ENCODE data around the gene LSAMP. TPM values are rescaled to one million over a fixed set of nuclear protein-coding genes. Genes with fewer than 3 reads are reported as not detected.

The LSAMP gene
- total and polyA plus RNA-seq, 2 experiments from 2014 or later, result 2.0 to 2.9 TPM

- TF ChIP-seq, protein P1, sequence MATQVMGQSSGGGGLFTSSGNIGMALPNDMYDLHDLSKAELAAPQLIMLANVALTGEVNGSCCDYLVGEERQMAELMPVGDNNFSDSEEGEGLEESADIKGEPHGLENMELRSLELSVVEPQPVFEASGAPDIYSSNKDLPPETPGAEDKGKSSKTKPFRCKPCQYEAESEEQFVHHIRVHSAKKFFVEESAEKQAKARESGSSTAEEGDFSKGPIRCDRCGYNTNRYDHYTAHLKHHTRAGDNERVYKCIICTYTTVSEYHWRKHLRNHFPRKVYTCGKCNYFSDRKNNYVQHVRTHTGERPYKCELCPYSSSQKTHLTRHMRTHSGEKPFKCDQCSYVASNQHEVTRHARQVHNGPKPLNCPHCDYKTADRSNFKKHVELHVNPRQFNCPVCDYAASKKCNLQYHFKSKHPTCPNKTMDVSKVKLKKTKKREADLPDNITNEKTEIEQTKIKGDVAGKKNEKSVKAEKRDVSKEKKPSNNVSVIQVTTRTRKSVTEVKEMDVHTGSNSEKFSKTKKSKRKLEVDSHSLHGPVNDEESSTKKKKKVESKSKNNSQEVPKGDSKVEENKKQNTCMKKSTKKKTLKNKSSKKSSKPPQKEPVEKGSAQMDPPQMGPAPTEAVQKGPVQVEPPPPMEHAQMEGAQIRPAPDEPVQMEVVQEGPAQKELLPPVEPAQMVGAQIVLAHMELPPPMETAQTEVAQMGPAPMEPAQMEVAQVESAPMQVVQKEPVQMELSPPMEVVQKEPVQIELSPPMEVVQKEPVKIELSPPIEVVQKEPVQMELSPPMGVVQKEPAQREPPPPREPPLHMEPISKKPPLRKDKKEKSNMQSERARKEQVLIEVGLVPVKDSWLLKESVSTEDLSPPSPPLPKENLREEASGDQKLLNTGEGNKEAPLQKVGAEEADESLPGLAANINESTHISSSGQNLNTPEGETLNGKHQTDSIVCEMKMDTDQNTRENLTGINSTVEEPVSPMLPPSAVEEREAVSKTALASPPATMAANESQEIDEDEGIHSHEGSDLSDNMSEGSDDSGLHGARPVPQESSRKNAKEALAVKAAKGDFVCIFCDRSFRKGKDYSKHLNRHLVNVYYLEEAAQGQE (IDR thresholded peaks at IDR 0.05; ENCODE audit: unreplicated experiment), result no peak
These were observed 463.2 kb downstream of the LSAMP start (continued) for GRCh38 chr3:115982108-115982507.

- Histone ChIP-seq H3K4me1 (ENCODE audit: insufficient read depth) (peaks cover 13% of the 10 kb centered on the region), H2AFZ (no peak overlapping the region), H3K27me3 (ENCODE audit: insufficient read depth) (no peaks in the 10 kb centered on the region), H3K4me3 (no peak overlapping the region), H3K9me2 (ENCODE audit: insufficient read depth) (no peaks in the 10 kb centered on the region), H3F3A (replicated peaks; ENCODE audit: low read depth) (no peaks in the 10 kb centered on the region), H3K27ac (ENCODE audit: low read depth) (no peak overlapping the region), H4K20me1 (replicated peaks; ENCODE audit: insufficient read depth) (no peaks in the 10 kb centered on the region), H3K79me2 (replicated peaks; ENCODE audit: insufficient read depth) (no peaks in the 10 kb centered on the region), H3K36me3 (ENCODE audit: insufficient read depth) (no peaks in the 10 kb centered on the region), H3K4me2 (no peak overlapping the region)
- Mint-ChIP-seq H3K36me3 (ENCODE audit: low read depth) (no peaks in the 10 kb centered on the region), H3K4me1 (peaks cover 20% of the 10 kb centered on the region), H3K9me3 (no peaks in the 10 kb centered on the region), H3K27ac (no peak overlapping the region), H3K4me3 (no peak overlapping the region), H3K27me3 (ENCODE audit: insufficient read depth, low read depth, poor library complexity) (peaks cover 1% of the 10 kb centered on the region)
- DNase-seq (ENCODE audit: low spot score) (no peak), ATAC-seq (no peak)
- TF ChIP-seq ZNF114 (CRISPR knock-in tag; IDR thresholded peaks at IDR 0.05) (no peak), EZH2phosphoT487 (IDR thresholded peaks at IDR 0.05; ENCODE audit: unreplicated experiment) (no peak), ZNF462 (CRISPR knock-in tag; IDR thresholded peaks at IDR 0.05) (no peak), NANOG (IDR thresholded peaks at IDR 0.05; ENCODE audit: borderline replicate concordance) (no peak), ETS1 (IDR thresholded peaks at IDR 0.05) (no peak), CREB1 (CRISPR knock-in tag; IDR thresholded peaks at IDR 0.05; ENCODE audit: low read depth) (no peak), STAT1 (IDR thresholded peaks at IDR 0.05; ENCODE audit: unreplicated experiment) (no peak), ZNF331 (CRISPR knock-in tag; IDR thresholded peaks at IDR 0.05; ENCODE audit: low read depth) (no peak), JUNB (IDR thresholded peaks at IDR 0.05; ENCODE audit: unreplicated experiment) (no peak), CTCF (conservative IDR thresholded peaks at IDR 0.05; ENCODE audit: low read depth in 2 of 2) (no peak), EZH2 (IDR thresholded peaks at IDR 0.05; ENCODE audit: low read depth, unreplicated experiment) (no peak), POLR2AphosphoS5 (IDR thresholded peaks at IDR 0.05; ENCODE audit: low read depth) (no peak)
These were observed 464.6 kb downstream of the LSAMP start for GRCh38 chr3:115980709-115981108.
